Mesenchymal stem cell (in vitro differentiated cells and primary cell): ENCODE results near the gene ARIH1.
"Not testable (repeated sequence)": the region's sequence is repeated elsewhere in the genome, so short reads cannot be mapped to it uniquely, and the experiment has no call there.

Experiments used
- DNase-seq: peaks from one replicate; pipeline ENCODE4 v3.0.0-alpha.2; 2013
- H2AFZ ChIP-seq: one replicate; pipeline ENCODE4 v1.6.1; 2013; ENCODE audit warnings: low read depth, mild to moderate bottlenecking, control low read depth, inconsistent platforms, low read length, moderate library complexity
- H2AK5ac ChIP-seq: 2 replicates; pipeline ENCODE4 v1.6.1; 2013; ENCODE audit warnings: low read length, moderate library complexity, mild to moderate bottlenecking, inconsistent platforms; ENCODE audit not compliant: severe bottlenecking
- H2BK120ac ChIP-seq: one replicate; pipeline ENCODE4 v1.6.1; 2013; ENCODE audit warnings: low read depth, mild to moderate bottlenecking, inconsistent platforms, low read length, moderate library complexity
- H2BK12ac ChIP-seq, 2 experiments: one replicate each; pipeline ENCODE4 v1.6.1; 2013; ENCODE audit warnings: inconsistent platforms in 2 of 2, low read length in 2 of 2, mild to moderate bottlenecking in 2 of 2, moderate library complexity in 2 of 2, control low read depth in 1 of 2
- H2BK15ac ChIP-seq: one replicate; pipeline ENCODE4 v1.6.1; 2013; ENCODE audit warnings: mild to moderate bottlenecking, low read depth, inconsistent platforms; ENCODE audit not compliant: poor library complexity, severe bottlenecking
- H2BK5ac ChIP-seq: 2 replicates; pipeline ENCODE4 v1.6.1; 2013; ENCODE audit warnings: low read depth, mild to moderate bottlenecking, low read length, control low read depth, inconsistent platforms; ENCODE audit not compliant: poor library complexity, severe bottlenecking
- H3K14ac ChIP-seq, 2 experiments: one replicate each; pipeline ENCODE4 v1.6.1; 2013; ENCODE audit warnings: inconsistent platforms in 2 of 2, low read length in 2 of 2, control low read depth in 1 of 2, mild to moderate bottlenecking in 1 of 2, moderate library complexity in 1 of 2
- H3K18ac ChIP-seq, 2 experiments: one replicate each; pipeline ENCODE4 v1.6.1; 2013; ENCODE audit warnings: inconsistent platforms in 2 of 2, low read length in 2 of 2, control low read depth in 1 of 2, low read depth in 1 of 2, mild to moderate bottlenecking in 1 of 2
- H3K23ac ChIP-seq, 2 experiments: one replicate each; pipeline ENCODE4 v1.6.1; 2013; ENCODE audit warnings: inconsistent platforms in 2 of 2, low read length in 2 of 2, mild to moderate bottlenecking in 2 of 2, moderate library complexity in 2 of 2, control low read depth in 1 of 2
- H3K27ac ChIP-seq: 2 replicates; pipeline ENCODE4 v1.5.1; 2013; ENCODE audit warnings: mild to moderate bottlenecking, moderate library complexity, low read length, control low read depth, inconsistent platforms; ENCODE audit not compliant: poor library complexity, severe bottlenecking
- H3K27me3 ChIP-seq, 2 experiments: 2 replicates each; pipeline versions ENCODE4 v1.6.1 to v1.7.0; 2013; ENCODE audit warnings: low read length in 2 of 2, mild to moderate bottlenecking in 2 of 2, moderate library complexity in 2 of 2, control low read depth in 1 of 2, inconsistent platforms in 1 of 2; ENCODE audit not compliant: control insufficient read depth in 1 of 2, insufficient read depth in 1 of 2
- H3K36me3 ChIP-seq, 2 experiments: 2 replicates each; pipeline versions ENCODE4 v1.6.1 to v1.7.0; 2013; ENCODE audit warnings: low read length in 2 of 2, control low read depth in 1 of 2, inconsistent platforms in 1 of 2, low read depth in 1 of 2, mild to moderate bottlenecking in 1 of 2; ENCODE audit not compliant: insufficient read depth in 2 of 2, control insufficient read depth in 1 of 2
- H3K4ac ChIP-seq, 2 experiments: one replicate each; pipeline ENCODE4 v1.6.1; 2013; ENCODE audit warnings: inconsistent platforms in 2 of 2, low read length in 2 of 2, mild to moderate bottlenecking in 2 of 2, moderate library complexity in 2 of 2, control low read depth in 1 of 2, low read depth in 1 of 2
- H3K4me1 ChIP-seq: 2 replicates; pipeline ENCODE4 v1.6.1; 2013; ENCODE audit warnings: low read depth, low read length, control low read depth; ENCODE audit not compliant: control insufficient read depth, insufficient read depth
- H3K4me2 ChIP-seq: 2 replicates; pipeline ENCODE4 v1.6.1; 2013; ENCODE audit warnings: low read length, mild to moderate bottlenecking, inconsistent platforms; ENCODE audit not compliant: poor library complexity, severe bottlenecking
- H3K4me3 ChIP-seq, 2 experiments: 2 replicates each; pipeline versions ENCODE4 v1.5.1 to v1.7.0; 2013; ENCODE audit warnings: low read length in 2 of 2, mild to moderate bottlenecking in 2 of 2, control low read depth in 1 of 2, low read depth in 1 of 2; ENCODE audit not compliant: insufficient read depth in 1 of 2
- H3K79me1 ChIP-seq: replicated peaks from 2 replicates; pipeline ENCODE4 v1.6.1; 2013; ENCODE audit warnings: mild to moderate bottlenecking, control low read depth, low read length, inconsistent platforms; ENCODE audit not compliant: poor library complexity, severe bottlenecking
- H3K9ac ChIP-seq: 2 replicates; pipeline ENCODE4 v1.7.0; 2013; ENCODE audit warnings: mild to moderate bottlenecking, low read length, moderate library complexity
- H3K9me3 ChIP-seq: 2 replicates; pipeline ENCODE4 v1.7.0; 2013; ENCODE audit warnings: mild to moderate bottlenecking, low read length; ENCODE audit not compliant: control insufficient read depth
- H4K8ac ChIP-seq: one replicate; pipeline ENCODE4 v1.6.1; 2013; ENCODE audit warnings: inconsistent platforms, mild to moderate bottlenecking, low read length, moderate library complexity
- H4K91ac ChIP-seq: one replicate; pipeline ENCODE4 v1.6.1; 2013; ENCODE audit warnings: mild to moderate bottlenecking, low read length, inconsistent platforms
- WGBS: methylation state at CpG from one replicate; pipeline ENCODE4 v1.1.7; 2013; ENCODE audit warnings: mixed read lengths; 5-methylcytosine and 5-hydroxymethylcytosine counted together

The ARIH1 gene

GRCh38 chr15:72599855-72600464, 125.8 kb downstream of the ARIH1 start:
- no peak overlapping the region for H3K27ac ChIP-seq
- H3K14ac ChIP-seq: no peak overlapping the region
- H3K9ac ChIP-seq: no peak overlapping the region
- H4K91ac ChIP-seq: no peak overlapping the region
- WGBS: 50% methylated on average over 1 of the region's 2 CpGs
- H3K23ac ChIP-seq: no peak overlapping the region
- H3K27me3 ChIP-seq: no peaks in the 10 kb centered on the region
- peak; percentile 64 for DNase-seq
- no peak overlapping the region for H2BK12ac ChIP-seq
- H2BK5ac ChIP-seq: no peak overlapping the region
- no peak overlapping the region for H2AK5ac ChIP-seq
- no peak overlapping the region for H3K4me2 ChIP-seq
- no peak overlapping the region for H2BK15ac ChIP-seq
- no peak overlapping the region for H2AFZ ChIP-seq
- peaks cover 0 to 7% of the 10 kb centered on the region in 2 experiments for H3K36me3 ChIP-seq
- H3K9me3 ChIP-seq: no peaks in the 10 kb centered on the region
- no peak overlapping the region for H2BK120ac ChIP-seq
- no peaks in the 10 kb centered on the region for H3K4me1 ChIP-seq
- peaks cover 2% of the 10 kb centered on the region for H3K79me1 ChIP-seq
- no peak overlapping the region for H3K4me3 ChIP-seq
- H3K18ac ChIP-seq: no peak overlapping the region
- no peak overlapping the region for H3K4ac ChIP-seq
- H4K8ac ChIP-seq: no peak overlapping the region

- Histone ChIP-seq H3K27ac (no peak overlapping the region), H2BK12ac (no peak overlapping the region), H3K4me2 (no peak overlapping the region), H3K9ac (no peak overlapping the region), H2BK5ac (no peak overlapping the region), H3K4me1 (no peaks in the 10 kb centered on the region), H3K27me3 (peaks cover 3 to 5% of the 10 kb centered on the region in 2 experiments), H3K23ac (no peak overlapping the region), H2BK120ac (no peak overlapping the region), H3K18ac (no peak overlapping the region), H4K91ac (no peak overlapping the region), H2BK15ac (no peak overlapping the region), H4K8ac (no peak overlapping the region), H3K4ac (no peak overlapping the region), H3K14ac (no peak overlapping the region), H3K36me3 (peaks cover 0 to 7% of the 10 kb centered on the region in 2 experiments), H3K4me3 (no peak overlapping the region), H2AK5ac (no peak overlapping the region), H3K79me1 (no peaks in the 10 kb centered on the region), H2AFZ (no peak overlapping the region), H3K9me3 (no peaks in the 10 kb centered on the region)
- peak; percentile 39 for DNase-seq
- WGBS: 77% methylated on average over 4 of the region's 4 CpGs
Measured at GRCh38 chr15:72604794-72605193, 130.7 kb downstream of the ARIH1 start.

- H2BK120ac ChIP-seq, DNase-seq, H2AK5ac ChIP-seq, H3K14ac ChIP-seq, H3K9me3 ChIP-seq, H3K79me1 ChIP-seq, H2AFZ ChIP-seq, H2BK5ac ChIP-seq, H3K23ac ChIP-seq, H3K4me1 ChIP-seq, H2BK12ac ChIP-seq, H3K9ac ChIP-seq, H3K18ac ChIP-seq, H3K4ac ChIP-seq, H3K27ac ChIP-seq, H4K91ac ChIP-seq, H4K8ac ChIP-seq, H2BK15ac ChIP-seq, H3K4me2 ChIP-seq, H3K4me3 ChIP-seq: not testable (repeated sequence)
- H3K36me3 ChIP-seq: peaks cover 0 to 16% of the 10 kb centered on the region in 2 experiments
- H3K27me3 ChIP-seq: peaks cover 5 to 12% of the 10 kb centered on the region in 2 experiments
- WGBS: 87% methylated on average over 3 of the region's 3 CpGs
Measured at GRCh38 chr15:72608084-72608483, 134.0 kb downstream of the ARIH1 start.

DNA sequence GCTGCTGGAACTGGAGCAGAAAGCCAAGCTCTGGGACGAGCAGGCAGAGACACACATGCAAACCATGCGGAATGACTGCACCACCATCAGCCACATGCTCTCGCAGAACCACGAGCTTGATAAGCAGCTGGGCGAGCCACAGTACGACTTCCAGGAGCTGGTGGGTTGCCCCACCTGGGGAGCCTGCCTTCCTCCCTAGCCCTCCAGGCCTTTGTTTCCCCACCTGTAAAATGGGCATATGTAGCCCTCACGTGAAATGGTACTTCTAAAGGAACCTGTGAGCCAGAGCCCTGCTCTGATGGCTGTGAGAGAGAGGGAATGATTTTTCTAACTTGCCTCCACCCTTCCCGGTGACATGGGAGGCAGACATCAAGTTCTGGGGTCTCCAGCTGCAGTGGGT, 135.7 kb downstream of the ARIH1 start:
- no peak for DNase-seq
- no peak overlapping the region for H2BK15ac ChIP-seq
- H3K4ac ChIP-seq: no peak overlapping the region
- H3K9ac ChIP-seq: no peak overlapping the region
- no peaks in the 10 kb centered on the region for H3K79me1 ChIP-seq
- H3K27ac ChIP-seq: no peak overlapping the region
- 89% methylated on average over 8 of the region's 8 CpGs for WGBS
- no peak overlapping the region for H4K8ac ChIP-seq
- H3K4me2 ChIP-seq: no peak overlapping the region
- H3K18ac ChIP-seq: no peak overlapping the region
- H2AFZ ChIP-seq: no peak overlapping the region
- no peaks in the 10 kb centered on the region for H3K4me1 ChIP-seq
- H2BK12ac ChIP-seq: no peak overlapping the region
- H3K23ac ChIP-seq: no peak overlapping the region
- H3K36me3 ChIP-seq: peaks cover 0 to 15% of the 10 kb centered on the region in 2 experiments
- H3K9me3 ChIP-seq: no peaks in the 10 kb centered on the region
- H3K27me3 ChIP-seq: peaks cover 5 to 12% of the 10 kb centered on the region in 2 experiments
- peak overlapping the region in 1 of 2 experiments; percentile 68 for H3K14ac ChIP-seq
- peak overlapping the region; percentile 39 for H4K91ac ChIP-seq
- no peak overlapping the region for H2BK120ac ChIP-seq
- no peak overlapping the region for H2AK5ac ChIP-seq
- H2BK5ac ChIP-seq: no peak overlapping the region
- no peak overlapping the region for H3K4me3 ChIP-seq
